HepG2 (cell line): Measurements from ENCODE around the gene ARHGDIG. TPM values are rescaled to one million over a fixed set of nuclear protein-coding genes. Genes with fewer than 3 reads are reported as not detected.
A peak's percentile ranks its signal among the peaks of the same experiment; 100 is the strongest.

Source experiments
- ARNT ChIP-seq: fragments of 450-650 bp; IDR thresholded peaks from 2 replicates; pipeline ENCODE4 v1.6.1; 2017
- ATAD3A ChIP-seq: sonication (generic); formaldehyde crosslinking; IDR thresholded peaks from 2 replicates; pipeline ENCODE4 v1.4.0; 2020; ENCODE audit warnings: missing genetic modification reagents
- EED ChIP-seq: sonication (generic); formaldehyde crosslinking; IDR thresholded peaks from 2 replicates; pipeline ENCODE4 v1.5.0; 2020; ENCODE audit warnings: mild to moderate bottlenecking, missing genetic modification reagents
- FOXK1 ChIP-seq: sonication (generic); formaldehyde crosslinking; IDR thresholded peaks from 2 replicates; pipeline ENCODE4 v1.4.0; 2020; ENCODE audit warnings: low read depth, missing genetic modification reagents, borderline replicate concordance
- GLI4 ChIP-seq: sonication (generic); formaldehyde crosslinking; IDR thresholded peaks from 2 replicates; pipeline ENCODE4 v1.5.1; 2020; ENCODE audit warnings: missing genetic modification reagents, mild to moderate bottlenecking, moderate library complexity, borderline replicate concordance
- HNRNPLL ChIP-seq: fragments of 200-400 bp; formaldehyde crosslinking; IDR thresholded peaks from 2 replicates; pipeline ENCODE4 v1.6.1; 2017; ENCODE audit warnings: mild to moderate bottlenecking, low read depth, low read length; ENCODE audit not compliant: poor library complexity, severe bottlenecking
- LCORL ChIP-seq, 2 experiments: fragments of 450-650 bp in 1 of 2; sonication (generic) in 1 of 2; formaldehyde crosslinking in 1 of 2; IDR thresholded peaks; 2 replicates each; pipeline versions ENCODE4 v1.5.0 to v1.6.1; 2017 to 2020; ENCODE audit warnings: antibody characterized with exemption in 1 of 2, missing genetic modification reagents in 1 of 2
- MXD4 ChIP-seq: IDR thresholded peaks from 2 replicates; pipeline ENCODE4 v1.6.1; 2016; ENCODE audit warnings: mild to moderate bottlenecking, missing biosample characterization, missing genetic modification reagents
- NR2C2 ChIP-seq: sonication (generic); formaldehyde crosslinking; IDR thresholded peaks from 2 replicates; pipeline ENCODE4 v1.4.0; 2020; ENCODE audit warnings: missing genetic modification reagents, mild to moderate bottlenecking, moderate library complexity, borderline replicate concordance
- PHB2 ChIP-seq: fragments of 450-650 bp; IDR thresholded peaks from 2 replicates; pipeline ENCODE4 v1.6.1; 2018; ENCODE audit not compliant: partially characterized antibody
- ZNF12 ChIP-seq: sonication (generic); formaldehyde crosslinking; IDR thresholded peaks from 2 replicates; pipeline ENCODE4 v1.5.0; 2020; ENCODE audit warnings: missing genetic modification reagents
- ZNF264 ChIP-seq: sonication (generic); formaldehyde crosslinking; IDR thresholded peaks from 2 replicates; pipeline ENCODE4 v1.4.0; 2020; ENCODE audit warnings: missing genetic modification reagents
- ZNF343 ChIP-seq: sonication (generic); formaldehyde crosslinking; IDR thresholded peaks from 2 replicates; pipeline ENCODE4 v1.4.0; 2020; ENCODE audit warnings: mild to moderate bottlenecking, missing genetic modification reagents
- ZNF446 ChIP-seq: sonication (generic); formaldehyde crosslinking; IDR thresholded peaks from 2 replicates; pipeline ENCODE4 v1.5.0; 2020; ENCODE audit warnings: mild to moderate bottlenecking, missing genetic modification reagents
- ZNF775 ChIP-seq: sonication (generic); formaldehyde crosslinking; IDR thresholded peaks from 2 replicates; pipeline ENCODE4 v1.4.0; 2020; ENCODE audit warnings: missing genetic modification reagents, mild to moderate bottlenecking, moderate library complexity, borderline replicate concordance
- ZSCAN29 ChIP-seq: sonication (generic); formaldehyde crosslinking; conservative IDR thresholded peaks from 2 replicates; pipeline ENCODE4 v1.4.0; 2020; ENCODE audit warnings: mild to moderate bottlenecking, missing genetic modification reagents
- polyA plus RNA-seq, 8 experiments: library from polyadenylated mRNA; depleted of rRNA in 3 of 8; stranded (reverse) in 7 of 8; unstranded in 1 of 8; fragments of >200 nt; fragmentation: Illumina TruSeq in 4 of 8; extraction: Trizol in 4 of 8; gene quantifications; 2 replicates each; pipeline versions ENCODE4 v1.2.1 to v1.2.3, GENCODE V29; 2011 to 2016; ENCODE audit warnings: low read depth in 4 of 8, missing spikeins in 1 of 8, mixed read lengths in 1 of 8; ENCODE audit not compliant: insufficient read depth in 1 of 8
- total RNA-seq, 5 experiments: library from RNA; depleted of rRNA; stranded (reverse); fragments of >200 nt; fragmentation: Illumina TruSeq; extraction: Trizol; gene quantifications; 2 replicates each; pipeline ENCODE4 v1.2.3, GENCODE V29; 2016; ENCODE audit warnings: low read depth in 1 of 5
- TF ChIP-seq, protein P1 (sequence below): sonication (generic); formaldehyde crosslinking; IDR thresholded peaks from 2 replicates; pipeline ENCODE4 v1.5.1; 2020; ENCODE audit warnings: mild to moderate bottlenecking, moderate library complexity, missing genetic modification reagents
- TF ChIP-seq, protein P2 (sequence below): sonication (generic); formaldehyde crosslinking; IDR thresholded peaks from 2 replicates; pipeline ENCODE4 v1.5.0; 2020; ENCODE audit warnings: missing genetic modification reagents
- TF ChIP-seq, protein P3 (sequence below): sonication (generic); formaldehyde crosslinking; IDR thresholded peaks from 2 replicates; pipeline ENCODE4 v1.4.0; 2020; ENCODE audit warnings: mild to moderate bottlenecking, missing genetic modification reagents

Gene ARHGDIG
- total and polyA plus RNA-seq, 2 of the 13 experiments (the other 11 are each of a cell fraction or from before 2014, with no cell fraction given), result 0.24 to 0.48 TPM

DNA sequence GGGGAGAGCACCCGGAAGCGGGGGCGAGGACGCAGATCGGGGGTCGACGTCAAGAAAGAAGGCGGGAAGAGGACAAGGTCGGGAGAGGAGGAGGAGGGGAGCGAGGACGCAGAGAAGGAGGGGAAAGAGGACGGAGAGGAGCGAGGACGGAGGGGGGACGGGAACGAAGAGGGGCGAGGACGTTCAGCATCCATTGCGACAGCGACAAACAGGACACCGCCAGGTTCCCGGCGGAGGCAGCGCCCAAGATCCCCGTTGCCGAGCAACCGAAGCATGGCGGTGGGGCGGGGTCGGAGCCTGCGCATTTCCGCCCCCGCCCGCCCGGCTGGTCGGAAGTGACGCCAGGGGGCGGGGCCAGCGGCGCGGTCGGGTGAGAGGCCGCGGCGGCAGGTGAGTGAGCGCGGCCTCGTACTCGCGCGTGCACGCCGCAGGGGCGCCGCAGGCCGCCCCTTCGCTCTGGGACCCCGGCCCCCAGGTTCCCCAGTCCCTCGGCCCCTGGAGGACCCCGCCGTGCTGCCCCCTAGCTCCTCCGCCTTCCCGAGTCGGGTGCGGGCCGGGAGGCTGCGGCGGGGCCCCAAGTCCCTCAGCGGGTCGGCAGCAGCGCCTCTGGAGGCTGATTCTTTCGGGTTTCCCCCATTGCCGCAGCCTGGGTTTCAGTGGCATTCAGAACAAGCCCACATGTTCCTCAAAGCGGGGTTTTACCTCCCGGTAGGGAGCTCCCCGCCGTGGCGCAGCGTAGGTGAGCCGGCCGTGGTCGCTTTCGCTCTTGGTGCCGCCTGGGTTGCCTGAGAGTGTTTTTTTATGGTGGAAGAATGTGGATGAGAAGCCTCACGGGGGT lies 45.7 kb upstream of the ARHGDIG start, which contains the start of gene FAM234A (continued):
- TF ChIP-seq, protein P1, sequence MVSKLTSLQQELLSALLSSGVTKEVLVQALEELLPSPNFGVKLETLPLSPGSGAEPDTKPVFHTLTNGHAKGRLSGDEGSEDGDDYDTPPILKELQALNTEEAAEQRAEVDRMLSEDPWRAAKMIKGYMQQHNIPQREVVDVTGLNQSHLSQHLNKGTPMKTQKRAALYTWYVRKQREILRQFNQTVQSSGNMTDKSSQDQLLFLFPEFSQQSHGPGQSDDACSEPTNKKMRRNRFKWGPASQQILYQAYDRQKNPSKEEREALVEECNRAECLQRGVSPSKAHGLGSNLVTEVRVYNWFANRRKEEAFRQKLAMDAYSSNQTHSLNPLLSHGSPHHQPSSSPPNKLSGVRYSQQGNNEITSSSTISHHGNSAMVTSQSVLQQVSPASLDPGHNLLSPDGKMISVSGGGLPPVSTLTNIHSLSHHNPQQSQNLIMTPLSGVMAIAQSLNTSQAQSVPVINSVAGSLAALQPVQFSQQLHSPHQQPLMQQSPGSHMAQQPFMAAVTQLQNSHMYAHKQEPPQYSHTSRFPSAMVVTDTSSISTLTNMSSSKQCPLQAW (CRISPR knock-in tag), result peak; percentile 74
- TF ChIP-seq, protein P2, sequence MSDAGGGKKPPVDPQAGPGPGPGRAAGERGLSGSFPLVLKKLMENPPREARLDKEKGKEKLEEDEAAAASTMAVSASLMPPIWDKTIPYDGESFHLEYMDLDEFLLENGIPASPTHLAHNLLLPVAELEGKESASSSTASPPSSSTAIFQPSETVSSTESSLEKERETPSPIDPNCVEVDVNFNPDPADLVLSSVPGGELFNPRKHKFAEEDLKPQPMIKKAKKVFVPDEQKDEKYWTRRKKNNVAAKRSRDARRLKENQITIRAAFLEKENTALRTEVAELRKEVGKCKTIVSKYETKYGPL, result no peak
- no peak for TF ChIP-seq ATAD3A (CRISPR knock-in tag)
- peak; percentile 13; the same call in 1 of the 2 replicates for TF ChIP-seq EED (CRISPR knock-in tag)
- no peak for TF ChIP-seq ZNF343 (CRISPR knock-in tag)
- TF ChIP-seq ZNF264, result no peak
- no peak for TF ChIP-seq ARNT
- no peak for TF ChIP-seq ZNF775 (CRISPR knock-in tag)
- TF ChIP-seq FOXK1 (CRISPR knock-in tag), result no peak
- peak; percentile 53; the same call in 1 of the 2 replicates for TF ChIP-seq MXD4 (CRISPR knock-in tag)
- peak; percentile 1; the same call in 1 of the 2 replicates for TF ChIP-seq ZNF12 (CRISPR knock-in tag)
- TF ChIP-seq GLI4, result no peak
- peak; percentile 71 for TF ChIP-seq HNRNPLL
- peak; percentile 38; the same call in 1 of the 2 replicates for TF ChIP-seq ZSCAN29 (CRISPR knock-in tag)
- TF ChIP-seq, protein P3, sequence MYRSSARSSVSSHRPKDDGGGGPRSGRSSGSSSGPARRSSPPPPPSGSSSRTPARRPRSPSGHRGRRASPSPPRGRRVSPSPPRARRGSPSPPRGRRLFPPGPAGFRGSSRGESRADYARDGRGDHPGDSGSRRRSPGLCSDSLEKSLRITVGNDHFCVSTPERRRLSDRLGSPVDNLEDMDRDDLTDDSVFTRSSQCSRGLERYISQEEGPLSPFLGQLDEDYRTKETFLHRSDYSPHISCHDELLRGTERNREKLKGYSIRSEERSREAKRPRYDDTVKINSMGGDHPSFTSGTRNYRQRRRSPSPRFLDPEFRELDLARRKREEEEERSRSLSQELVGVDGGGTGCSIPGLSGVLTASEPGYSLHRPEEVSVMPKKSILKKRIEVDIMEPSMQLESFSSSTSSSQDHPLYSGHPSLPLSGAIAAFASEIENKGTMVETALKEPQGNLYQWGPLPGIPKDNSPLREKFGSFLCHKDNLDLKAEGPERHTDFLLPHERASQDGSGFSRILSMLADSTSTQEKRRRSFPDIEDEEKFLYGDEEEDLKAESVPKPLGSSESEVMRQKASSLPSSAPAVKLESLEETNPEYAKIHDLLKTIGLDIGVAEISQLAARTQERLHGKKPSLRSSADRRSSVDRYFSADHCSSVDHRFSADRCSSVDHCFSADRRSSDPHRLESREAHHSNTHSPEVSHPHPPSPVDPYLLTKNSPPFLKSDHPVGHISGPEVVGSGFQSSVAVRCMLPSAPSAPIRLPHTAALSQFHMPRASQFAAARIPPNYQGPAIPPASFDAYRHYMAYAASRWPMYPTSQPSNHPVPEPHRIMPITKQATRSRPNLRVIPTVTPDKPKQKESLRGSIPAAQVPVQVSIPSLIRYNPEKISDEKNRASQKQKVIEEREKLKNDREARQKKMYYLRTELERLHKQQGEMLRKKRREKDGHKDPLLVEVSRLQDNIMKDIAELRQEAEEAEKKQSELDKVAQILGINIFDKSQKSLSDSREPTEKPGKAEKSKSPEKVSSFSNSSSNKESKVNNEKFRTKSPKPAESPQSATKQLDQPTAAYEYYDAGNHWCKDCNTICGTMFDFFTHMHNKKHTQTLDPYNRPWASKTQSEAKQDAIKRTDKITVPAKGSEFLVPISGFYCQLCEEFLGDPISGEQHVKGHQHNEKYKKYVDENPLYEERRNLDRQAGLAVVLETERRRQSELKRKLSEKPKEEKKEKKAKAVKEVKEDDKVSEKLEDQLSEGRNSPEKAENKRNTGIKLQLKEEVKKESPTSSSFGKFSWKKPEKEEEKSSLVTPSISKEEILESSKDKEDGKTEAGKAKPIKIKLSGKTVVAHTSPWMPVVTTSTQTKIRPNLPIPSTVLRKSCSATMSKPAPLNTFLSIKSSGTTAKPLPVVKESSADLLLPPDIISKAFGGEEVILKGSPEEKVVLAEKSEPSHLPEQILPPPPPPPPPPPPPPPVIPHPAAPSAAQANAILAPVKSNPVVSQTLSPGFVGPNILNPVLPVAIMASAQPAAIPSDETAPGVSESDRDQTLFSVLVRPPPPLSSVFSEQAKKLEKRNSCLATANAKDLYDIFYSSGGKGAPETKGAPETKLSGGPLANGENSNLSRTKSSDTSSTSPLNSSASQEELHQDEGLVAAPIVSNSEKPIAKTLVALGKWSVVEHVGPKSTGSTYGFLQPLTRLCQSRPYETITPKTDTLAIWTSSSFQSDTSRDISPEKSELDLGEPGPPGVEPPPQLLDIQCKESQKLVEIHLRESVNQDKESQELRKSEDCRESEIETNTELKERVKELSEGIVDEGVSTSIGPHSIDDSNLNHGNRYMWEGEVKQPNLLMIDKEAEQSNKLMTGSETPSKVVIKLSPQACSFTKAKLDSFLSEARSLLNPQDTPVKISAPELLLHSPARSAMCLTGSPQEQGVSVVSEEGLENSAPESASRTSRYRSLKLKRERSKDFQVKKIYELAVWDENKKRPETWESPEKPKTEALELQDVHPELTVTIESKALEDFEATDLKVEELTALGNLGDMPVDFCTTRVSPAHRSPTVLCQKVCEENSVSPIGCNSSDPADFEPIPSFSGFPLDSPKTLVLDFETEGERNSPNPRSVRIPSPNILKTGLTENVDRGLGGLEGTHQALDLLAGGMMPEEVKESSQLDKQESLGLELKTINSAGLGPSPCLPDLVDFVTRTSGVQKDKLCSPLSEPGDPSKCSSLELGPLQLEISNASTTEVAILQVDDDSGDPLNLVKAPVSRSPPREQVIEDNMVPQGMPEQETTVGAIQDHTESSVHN, result no peak
- TF ChIP-seq NR2C2 (CRISPR knock-in tag), result peak; percentile 60; the same call in 1 of the 2 replicates
- TF ChIP-seq ZNF446 (CRISPR knock-in tag), result peak; percentile 60; the same call in 1 of the 2 replicates
- no peak for TF ChIP-seq LCORL (IDR thresholded peaks at IDR 0.05)
- no peak; the same call in 1 of the 2 replicates for TF ChIP-seq LCORL (CRISPR knock-in tag; IDR thresholded peaks at IDR 0.05)
- TF ChIP-seq PHB2, result no peak
